Spleen (tissue), 11 donors: ENCODE measurements around the gene DPH6. TPM values are rescaled to one million over a fixed set of nuclear protein-coding genes. Genes with fewer than 3 reads are reported as not detected.
A peak's percentile ranks its signal among the peaks of the same experiment; 100 is the strongest.

Experiments used
- DNase-seq: peaks from one replicate; pipeline ENCODE4 v3.0.0-alpha.2; 2020
- H3K27ac ChIP-seq, 8 donors: fragments of 200-600 bp; sonication (generic) in 7 of 8; 1 replicate in 4 of 8; 2 replicates in 4 of 8; pipeline versions ENCODE4 v1.5.0 to v1.8.0; 2016 to 2021; ENCODE audit warnings: inconsistent platforms in 4 of 8, mild to moderate bottlenecking in 4 of 8, moderate library complexity in 1 of 8
- H3K27me3 ChIP-seq, 7 donors: fragments of 200-600 bp; sonication (generic) in 6 of 7; replicated peaks in 1 of 7; 1 replicate in 4 of 7; 2 replicates in 3 of 7; pipeline versions ENCODE4 v1.5.0 to v1.8.0; 2016 to 2021; ENCODE audit warnings: inconsistent platforms in 3 of 7, mild to moderate bottlenecking in 1 of 7
- H3K36me3 ChIP-seq, 6 donors: fragments of 200-600 bp; sonication (generic) in 5 of 6; 1 replicate in 4 of 6; 2 replicates in 2 of 6; pipeline versions ENCODE4 v1.5.0 to v1.8.0; 2016 to 2021; ENCODE audit warnings: inconsistent platforms in 2 of 6
- H3K4me1 ChIP-seq, 6 donors: fragments of 200-600 bp; sonication (generic) in 5 of 6; 1 replicate in 3 of 6; 2 replicates in 3 of 6; pipeline versions ENCODE4 v1.5.0 to v1.8.0; 2016 to 2021; ENCODE audit warnings: inconsistent platforms in 3 of 6
- H3K4me3 ChIP-seq, 8 donors: fragments of 200-600 bp; sonication (generic) in 7 of 8; 1 replicate in 4 of 8; 2 replicates in 4 of 8; pipeline versions ENCODE4 v1.5.0 to v1.8.0; 2016 to 2021; ENCODE audit warnings: inconsistent platforms in 4 of 8, mild to moderate bottlenecking in 4 of 8, moderate library complexity in 2 of 8
- H3K9me3 ChIP-seq, 8 donors: fragments of 200-600 bp; sonication (generic) in 7 of 8; 1 replicate in 4 of 8; 2 replicates in 4 of 8; pipeline versions ENCODE4 v1.5.0 to v1.8.0; 2016 to 2021; ENCODE audit warnings: inconsistent platforms in 4 of 8
- POLR2A ChIP-seq, 3 donors: fragments of 450-650 bp; IDR thresholded peaks; one replicate each; pipeline ENCODE4 v1.5.1; 2017; ENCODE audit warnings: antibody characterized with exemption in 3 of 3, mild to moderate bottlenecking in 1 of 3
- POLR2AphosphoS5 ChIP-seq, 3 donors: sonication (generic); formaldehyde crosslinking; IDR thresholded peaks; one replicate each; pipeline ENCODE4 v1.5.1; 2017; ENCODE audit warnings: antibody characterized with exemption in 3 of 3
- WGBS, 5 donors: extraction: QIAGEN DNeasy Blood & Tissue Kit in 3 of 5; methylation state at CpG; one replicate each; pipeline versions ENCODE4 v1.1.5 to v1.1.7; 2013 to 2018; 5-methylcytosine and 5-hydroxymethylcytosine counted together
- intact Hi-C: fragments of 100-400 bp; cut with DNase I; formaldehyde crosslinking; loops from one replicate; pipeline ENCODE4 v1.15.0; 2023; ENCODE audit warnings: low total_unique reads
- polyA plus RNA-seq, 3 donors: library from polyadenylated mRNA; stranded (reverse); fragments of 200-250 nt; gene quantifications; one replicate each; pipeline ENCODE4 v1.2.1, GENCODE V29; 2013
- total RNA-seq, 7 donors: library from RNA; depleted of rRNA in 3 of 7; stranded (reverse); fragments of >200 nt in 3 of 7; fragmentation: NEBNext Ultra II Directional in 4 of 7; extraction: Animal tissue kit (Norgen Biotek cat#: 25700) in 4 of 7; gene quantifications; one replicate each; pipeline versions ENCODE4 v1.1.0 to v1.2.1, GENCODE V29; 2016 to 2021
- TF ChIP-seq, protein P1 (sequence below), 11 experiments: fragments of 200-600 bp in 7 of 11; fragments of 450-650 bp in 4 of 11; sonication (generic) in 4 of 11; IDR thresholded peaks in 8 of 11; conservative IDR thresholded peaks in 3 of 11; 1 replicate in 7 of 11; 2 replicates in 4 of 11; pipeline versions ENCODE4 v1.4.0 to v1.8.0; 2016 to 2021; ENCODE audit warnings: antibody characterized with exemption in 11 of 11, inconsistent platforms in 4 of 11, mild to moderate bottlenecking in 1 of 11
- donor health status: healthy with polysubstance abuse.
- donor health status: DM: no; HTN: no; CAD: no; lungs with moderate emphysema.
- donor health status: DM: no; HTN: no; CAD: no.
- donor health status: Bipolar disorder and iron deficiency.
- donor health status: healthy.
- donor health status: DM: no; HTN: no; CAD: no.
- donor health status: DM: yes; HTN: yes; CAD: no.

Gene DPH6
- total and polyA plus RNA-seq, 10 donors: 4.0 to 26.9 (median 15.2) TPM

DNA sequence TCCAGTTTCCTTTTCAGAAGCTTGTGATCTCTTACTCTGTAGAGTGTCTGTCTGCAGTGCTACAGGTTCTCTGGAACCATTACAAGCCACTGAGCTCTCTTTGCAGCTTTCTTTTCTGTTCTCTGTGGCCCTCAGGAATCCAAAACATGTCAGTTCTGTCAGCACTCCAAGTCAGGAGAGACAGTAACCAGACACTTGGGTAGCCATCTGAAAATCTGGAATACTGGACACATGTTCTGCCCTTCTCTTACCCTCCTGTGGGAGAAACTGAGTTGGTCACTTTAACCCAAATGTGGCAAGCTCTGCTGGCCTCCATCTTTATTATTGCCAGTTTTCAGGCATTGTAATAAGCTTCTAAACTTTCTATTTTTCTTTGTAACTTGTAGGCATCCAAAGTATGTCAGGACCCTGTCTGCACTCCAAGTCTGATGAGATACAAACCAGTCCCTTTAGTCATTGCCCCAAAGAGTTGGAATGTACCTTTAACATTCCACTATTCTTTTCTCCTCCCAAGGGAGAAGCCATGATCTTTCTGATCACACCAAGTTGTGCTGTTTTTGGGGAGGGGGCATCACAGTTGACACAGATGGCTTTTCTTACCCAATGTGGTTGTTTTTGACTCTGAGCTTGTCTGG, 183.7 kb downstream of the DPH6 start:
- Histone ChIP-seq H3K9me3 (peaks cover 0 to 88% (median 66%) of the 10 kb centered on the region in 8 donors), H3K27me3 (no peaks in the 10 kb centered on the region), H3K36me3 (peaks cover 0 to 7% (median 0%) of the 10 kb centered on the region in 6 donors), H3K27ac (no peak overlapping the region), H3K4me1 (no peaks in the 10 kb centered on the region), H3K4me3 (no peak overlapping the region)
- intact Hi-C loops: no loop called here
- no peak for TF ChIP-seq POLR2A (IDR thresholded peaks at IDR 0.05)
- TF ChIP-seq, protein P1, sequence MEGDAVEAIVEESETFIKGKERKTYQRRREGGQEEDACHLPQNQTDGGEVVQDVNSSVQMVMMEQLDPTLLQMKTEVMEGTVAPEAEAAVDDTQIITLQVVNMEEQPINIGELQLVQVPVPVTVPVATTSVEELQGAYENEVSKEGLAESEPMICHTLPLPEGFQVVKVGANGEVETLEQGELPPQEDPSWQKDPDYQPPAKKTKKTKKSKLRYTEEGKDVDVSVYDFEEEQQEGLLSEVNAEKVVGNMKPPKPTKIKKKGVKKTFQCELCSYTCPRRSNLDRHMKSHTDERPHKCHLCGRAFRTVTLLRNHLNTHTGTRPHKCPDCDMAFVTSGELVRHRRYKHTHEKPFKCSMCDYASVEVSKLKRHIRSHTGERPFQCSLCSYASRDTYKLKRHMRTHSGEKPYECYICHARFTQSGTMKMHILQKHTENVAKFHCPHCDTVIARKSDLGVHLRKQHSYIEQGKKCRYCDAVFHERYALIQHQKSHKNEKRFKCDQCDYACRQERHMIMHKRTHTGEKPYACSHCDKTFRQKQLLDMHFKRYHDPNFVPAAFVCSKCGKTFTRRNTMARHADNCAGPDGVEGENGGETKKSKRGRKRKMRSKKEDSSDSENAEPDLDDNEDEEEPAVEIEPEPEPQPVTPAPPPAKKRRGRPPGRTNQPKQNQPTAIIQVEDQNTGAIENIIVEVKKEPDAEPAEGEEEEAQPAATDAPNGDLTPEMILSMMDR (IDR thresholded peaks at IDR 0.05 in 8 of 11, conservative IDR thresholded peaks at IDR 0.05 in 3 of 11): no peak
- no peak for TF ChIP-seq POLR2AphosphoS5 (IDR thresholded peaks at IDR 0.05)
- DNase-seq: no peak

- H3K4me1 ChIP-seq: no peaks in the 10 kb centered on the region
- no peak overlapping the region for H3K27ac ChIP-seq
- H3K27me3 ChIP-seq: no peaks in the 10 kb centered on the region
- intact Hi-C loops: no loop called here
- peaks cover 0 to 97% (median 84%) of the 10 kb centered on the region in 8 donors for H3K9me3 ChIP-seq
- peak; percentile 14 for DNase-seq
- H3K36me3 ChIP-seq: no peaks in the 10 kb centered on the region
- H3K4me3 ChIP-seq: no peak overlapping the region
- 91 to 97% (median 96%) methylated on average over 5 of the region's 5 CpGs for WGBS, 5 donors
- TF ChIP-seq, protein P1 (IDR thresholded peaks at IDR 0.05 in 8 of 11, conservative IDR thresholded peaks at IDR 0.05 in 3 of 11): no peak
- TF ChIP-seq POLR2AphosphoS5 (IDR thresholded peaks at IDR 0.05) (no peak), POLR2A (IDR thresholded peaks at IDR 0.05) (no peak)
Observed at GRCh38 chr15:35358824-35359223, 187.1 kb downstream of the DPH6 start.

- no peak for DNase-seq
- no peaks in the 10 kb centered on the region for H3K4me1 ChIP-seq
- H3K9me3 ChIP-seq: peaks cover 0 to 80% (median 41%) of the 10 kb centered on the region in 8 donors
- H3K27me3 ChIP-seq: no peaks in the 10 kb centered on the region
- intact Hi-C loops: no loop called here
- no peak overlapping the region for H3K4me3 ChIP-seq
- TF ChIP-seq POLR2A (IDR thresholded peaks at IDR 0.05) (no peak), POLR2AphosphoS5 (IDR thresholded peaks at IDR 0.05) (no peak)
- TF ChIP-seq, protein P1 (IDR thresholded peaks at IDR 0.05 in 8 of 11, conservative IDR thresholded peaks at IDR 0.05 in 3 of 11): no peak
- H3K27ac ChIP-seq: no peak overlapping the region
- H3K36me3 ChIP-seq: no peaks in the 10 kb centered on the region
Observed at GRCh38 chr15:35351059-35351458, 194.9 kb downstream of the DPH6 start.

DNA sequence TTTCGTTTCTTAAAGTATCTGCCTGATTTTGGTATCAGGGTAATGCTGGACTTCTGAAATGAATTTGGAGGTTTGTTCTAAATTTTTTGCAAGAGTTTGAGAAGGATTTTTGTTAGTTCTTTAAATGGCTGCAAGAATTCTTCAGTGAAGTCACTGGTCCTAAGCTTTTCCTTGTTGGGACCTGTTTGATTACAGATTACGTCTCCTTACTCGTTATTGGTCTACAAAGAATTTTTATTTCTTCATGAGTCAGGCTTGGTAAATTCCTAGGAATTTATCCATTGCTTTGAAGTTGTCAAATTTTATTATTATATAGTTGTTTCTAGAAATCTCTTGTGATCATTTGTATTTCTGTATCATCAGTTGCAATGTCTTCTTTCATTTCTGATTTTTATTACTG, 196.0 kb downstream of the DPH6 start:
- DNase-seq: no peak
- H3K4me1 ChIP-seq: no peaks in the 10 kb centered on the region
- peaks cover 0 to 68% (median 30%) of the 10 kb centered on the region in 8 donors for H3K9me3 ChIP-seq
- H3K27me3 ChIP-seq: no peaks in the 10 kb centered on the region
- TF ChIP-seq, protein P1 (IDR thresholded peaks at IDR 0.05 in 8 of 11, conservative IDR thresholded peaks at IDR 0.05 in 3 of 11): no peak
- WGBS, 5 donors: 78 to 98% (median 93%) methylated on average over 3 of the region's 3 CpGs
- H3K36me3 ChIP-seq: no peaks in the 10 kb centered on the region
- no peak overlapping the region for H3K27ac ChIP-seq
- H3K4me3 ChIP-seq: no peak overlapping the region
- intact Hi-C loops: no loop called here
